Measurements from ENCODE around the gene OVCH1. TPM values are rescaled to one million over a fixed set of nuclear protein-coding genes. Genes with fewer than 3 reads are reported as not detected.

Gene OVCH1
- total RNA-seq, 4 donors from 2014 or later = 0.17 to 0.78 TPM; not detected in 2

GRCh38 chr12:29516431-29516875 lies 19.0 kb upstream of the OVCH1 start:
- no peak for TF ChIP-seq CTCF (IDR thresholded peaks at IDR 0.05)
- no peak for TF ChIP-seq EP300 (IDR thresholded peaks at IDR 0.05)
- TF ChIP-seq POLR2A (IDR thresholded peaks at IDR 0.05; ENCODE audit: low read depth) = no peak
- TF ChIP-seq POLR2AphosphoS5 (IDR thresholded peaks at IDR 0.05) = no peak
- DNase-seq (ENCODE audit: extremely low spot score) = no peak
- Histone ChIP-seq H3K4me1 (no peaks in the 10 kb centered on the region), H3K4me3 (no peak overlapping the region), H3K27me3 (no peaks in the 10 kb centered on the region), H3K9me3 (no peaks in the 10 kb centered on the region), H3K27ac (replicated peaks in 1 of 4) (no peak overlapping the region), H3K36me3 (peaks cover 17 to 88% (median 49%) of the 10 kb centered on the region in 4 donors)
- WGBS = 77% methylated on average over 2 of the region's 2 CpGs
- intact Hi-C loops (cut with DNase I) = no loop called here

GRCh38 chr12:29510591-29511185 lies 13.2 kb upstream of the OVCH1 start:
- Histone ChIP-seq H3K27me3 (no peaks in the 10 kb centered on the region), H3K4me3 (no peak overlapping the region), H3K27ac (replicated peaks in 1 of 4) (no peak overlapping the region), H3K9me3 (no peaks in the 10 kb centered on the region), H3K4me1 (no peaks in the 10 kb centered on the region), H3K36me3 (peaks cover 15 to 89% (median 47%) of the 10 kb centered on the region in 4 donors)
- DNase-seq (ENCODE audit: extremely low spot score) = no peak
- intact Hi-C loops (cut with DNase I) = no loop called here
- TF ChIP-seq CTCF (IDR thresholded peaks at IDR 0.05) = no peak
- TF ChIP-seq POLR2A (IDR thresholded peaks at IDR 0.05; ENCODE audit: low read depth) = no peak
- no peak for TF ChIP-seq POLR2AphosphoS5 (IDR thresholded peaks at IDR 0.05)
- TF ChIP-seq EP300 (IDR thresholded peaks at IDR 0.05) = no peak
- WGBS = 74% methylated on average over 6 of the region's 6 CpGs

GRCh38 chr12:29509503-29509902 lies 12.0 kb upstream of the OVCH1 start:
- H3K4me1 ChIP-seq = no peaks in the 10 kb centered on the region
- TF ChIP-seq CTCF (IDR thresholded peaks at IDR 0.05) = no peak
- TF ChIP-seq EP300 (IDR thresholded peaks at IDR 0.05) = no peak
- TF ChIP-seq POLR2AphosphoS5 (IDR thresholded peaks at IDR 0.05) = no peak
- no peak for TF ChIP-seq POLR2A (IDR thresholded peaks at IDR 0.05; ENCODE audit: low read depth)
- DNase-seq (ENCODE audit: extremely low spot score) = no peak
- intact Hi-C loops (cut with DNase I) = no loop called here
- H3K27me3 ChIP-seq = no peaks in the 10 kb centered on the region
- peaks cover 13 to 89% (median 39%) of the 10 kb centered on the region in 4 donors for H3K36me3 ChIP-seq
- H3K9me3 ChIP-seq = no peaks in the 10 kb centered on the region
- no peak overlapping the region for H3K4me3 ChIP-seq
- H3K27ac ChIP-seq (replicated peaks in 1 of 4) = no peak overlapping the region
- 93% methylated on average over 1 of the region's 1 CpG for WGBS

- no peaks in the 10 kb centered on the region for H3K4me1 ChIP-seq
- no peak overlapping the region for H3K27ac ChIP-seq (replicated peaks in 1 of 4)
- H3K9me3 ChIP-seq = no peaks in the 10 kb centered on the region
- WGBS = 94% methylated on average over 2 of the region's 2 CpGs
- H3K36me3 ChIP-seq = peaks cover 10 to 89% (median 33%) of the 10 kb centered on the region in 4 donors
- intact Hi-C loops (cut with DNase I) = no loop called here
- DNase-seq (ENCODE audit: extremely low spot score) = no peak
- TF ChIP-seq POLR2A (IDR thresholded peaks at IDR 0.05; ENCODE audit: low read depth) = no peak
- no peak for TF ChIP-seq EP300 (IDR thresholded peaks at IDR 0.05)
- no peak for TF ChIP-seq POLR2AphosphoS5 (IDR thresholded peaks at IDR 0.05)
- no peak for TF ChIP-seq CTCF (IDR thresholded peaks at IDR 0.05)
- H3K4me3 ChIP-seq = no peak overlapping the region
- H3K27me3 ChIP-seq = no peaks in the 10 kb centered on the region
Observed at GRCh38 chr12:29508949-29509348, 11.5 kb upstream of the OVCH1 start.

GRCh38 chr12:29505122-29505521 lies 7.6 kb upstream of the OVCH1 start:
- peaks cover 0 to 70% (median 15%) of the 10 kb centered on the region in 4 donors for H3K36me3 ChIP-seq
- 63% methylated on average over 3 of the region's 3 CpGs for WGBS
- intact Hi-C loops (cut with DNase I) = no loop called here

More at GRCh38 chr12:29505122-29505521, 7.6 kb upstream of the OVCH1 start:
- Histone ChIP-seq H3K27ac (replicated peaks in 1 of 4) (no peak overlapping the region), H3K9me3 (no peaks in the 10 kb centered on the region), H3K27me3 (no peaks in the 10 kb centered on the region), H3K4me3 (no peak overlapping the region), H3K4me1 (no peaks in the 10 kb centered on the region)
- no peak for TF ChIP-seq POLR2AphosphoS5 (IDR thresholded peaks at IDR 0.05)
- no peak for TF ChIP-seq CTCF (IDR thresholded peaks at IDR 0.05)
- no peak for TF ChIP-seq EP300 (IDR thresholded peaks at IDR 0.05)
- no peak for TF ChIP-seq POLR2A (IDR thresholded peaks at IDR 0.05; ENCODE audit: low read depth)
- no peak for DNase-seq (ENCODE audit: extremely low spot score)
